Right lobe of liver (tissue), 6 donors: ENCODE data around the gene BHLHE40. TPM values are rescaled to one million over a fixed set of nuclear protein-coding genes. Genes with fewer than 3 reads are reported as not detected.

Source experiments
- ATAC-seq, 4 donors: fragments of 200-7000 bp; cut with Tn5 transposase; one replicate each; pipeline ENCODE4 v1.9.1; 2020; ENCODE audit warnings: mild to moderate bottlenecking in 4 of 4, moderate library complexity in 4 of 4
- DNase-seq, 3 donors: peaks; one replicate each; pipeline ENCODE4 v3.0.0-alpha.2; 2020
- H3K27ac ChIP-seq, 3 donors: fragments of 200-600 bp; one replicate each; pipeline ENCODE4 v1.8.0; 2022
- H3K27me3 ChIP-seq, 2 donors: fragments of 200-600 bp; one replicate each; pipeline ENCODE4 v1.8.0; 2022
- H3K36me3 ChIP-seq, 4 donors: fragments of 200-600 bp; sonication (generic) in 1 of 4; one replicate each; pipeline versions ENCODE4 v1.5.1 to v1.8.0; 2017 to 2022; ENCODE audit warnings: control low read depth in 1 of 4
- H3K4me1 ChIP-seq, 4 donors: fragments of 200-600 bp; sonication (generic) in 1 of 4; one replicate each; pipeline versions ENCODE4 v1.5.1 to v1.8.0; 2017 to 2022; ENCODE audit warnings: control low read depth in 1 of 4
- H3K4me3 ChIP-seq, 3 donors: fragments of 200-600 bp; one replicate each; pipeline ENCODE4 v1.8.0; 2022
- H3K9me3 ChIP-seq, 4 donors: fragments of 200-600 bp; sonication (generic) in 1 of 4; one replicate each; pipeline versions ENCODE4 v1.5.1 to v1.8.0; 2017 to 2022; ENCODE audit warnings: control low read depth in 1 of 4
- CTCF ChIP-seq, 4 donors: fragments of 200-600 bp in 3 of 4; fragments of 450-650 bp in 1 of 4; IDR thresholded peaks; one replicate each; pipeline versions ENCODE4 v1.5.1 to v1.8.0; 2016 to 2022; ENCODE audit warnings: antibody characterized with exemption in 4 of 4, mild to moderate bottlenecking in 2 of 4
- POLR2A ChIP-seq: fragments of 450-650 bp; IDR thresholded peaks from one replicate; pipeline ENCODE4 v1.6.1; 2017; ENCODE audit warnings: antibody characterized with exemption, mild to moderate bottlenecking
- WGBS: methylation state at CpG from one replicate; pipeline ENCODE4 v1.1.6; 2018; ENCODE audit warnings: low coverage, low lambda C conversion rate; ENCODE audit not compliant: insufficient coverage; ENCODE audit errors: missing lambda C conversion rate; 5-methylcytosine and 5-hydroxymethylcytosine counted together
- intact Hi-C, 2 donors: fragments of 100-400 bp; cut with DNase I; formaldehyde crosslinking; loops; one replicate each; pipeline versions ENCODE4 v1.11.2 to v1.14.1; 2022
- total RNA-seq, 6 experiments: library from RNA; depleted of rRNA in 2 of 6; stranded (reverse); fragments of >200 nt in 2 of 6; fragmentation: NEBNext Ultra II Directional in 3 of 6; extraction: Animal tissue kit (Norgen Biotek cat#: 25700) in 3 of 6; gene quantifications; one replicate each; pipeline versions ENCODE4 v1.1.0 to v1.2.4, GENCODE V29; 2016 to 2023
- donor health status: DM: no; HTN: yes; CAD: no.
- donor health status: DM: no; HTN: no; CAD: no.
- donor health status: DM: no; HTN: no; CAD: no.
- donor health status: DM: no; HTN: yes; CAD: no.
- donor health status: DM: no; HTN: yes; CAD: no.

Gene BHLHE40
- total RNA-seq, 6 experiments from 2014 or later, result 19.0 to 170 (median 57.7) TPM

- Histone ChIP-seq H3K9me3 (no peaks in the 10 kb centered on the region), H3K27me3 (no peaks in the 10 kb centered on the region), H3K27ac (peak overlapping the region; percentile 91 to 100 (median 100)), H3K4me1 (peaks cover 0 to 51% (median 15%) of the 10 kb centered on the region in 4 donors), H3K4me3 (peak overlapping the region; percentile 9 to 42 (median 35)), H3K36me3 (peaks cover 9 to 17% (median 12%) of the 10 kb centered on the region in 4 donors)
- DNase-seq (no peak), ATAC-seq (peak in 3 of 4 donors; percentile 1 to 15 (median 2))
- TF ChIP-seq POLR2A, result no peak
- no peak for TF ChIP-seq CTCF (IDR thresholded peaks at IDR 0.05)
- WGBS, result 6% methylated on average over 4 of the region's 13 CpGs
- intact Hi-C loops, result no loop called here
These were observed 7.0 kb downstream of the BHLHE40 start for GRCh38 chr3:4986175-4986781.

GRCh38 chr3:4986782-4987537 is 7.7 kb downstream of the BHLHE40 start:
- H3K27me3 ChIP-seq, result no peaks in the 10 kb centered on the region
- H3K4me1 ChIP-seq, result peaks cover 0 to 46% (median 15%) of the 10 kb centered on the region in 4 donors
- H3K4me3 ChIP-seq, result peak overlapping the region; percentile 9 to 42 (median 35)
- TF ChIP-seq CTCF (IDR thresholded peaks at IDR 0.05) (no peak), POLR2A (peak; percentile 81)
- H3K9me3 ChIP-seq, result no peaks in the 10 kb centered on the region
- WGBS, result 6% methylated on average over 16 of the region's 44 CpGs
- peak overlapping the region; percentile 91 to 100 (median 100) for H3K27ac ChIP-seq
- H3K36me3 ChIP-seq, result peaks cover 7 to 17% (median 9%) of the 10 kb centered on the region in 4 donors
- ATAC-seq, result peak; percentile 64 to 88 (median 82)
- intact Hi-C loops, result no loop called here
- peak; percentile 97 to 98 (median 98) for DNase-seq

GRCh38 chr3:4987538-4988296 is 8.5 kb downstream of the BHLHE40 start:
- intact Hi-C loops, result no loop called here
- DNase-seq, result no peak
- no peak for TF ChIP-seq CTCF (IDR thresholded peaks at IDR 0.05)
- no peak for TF ChIP-seq POLR2A
- peaks cover 0 to 38% (median 12%) of the 10 kb centered on the region in 4 donors for H3K4me1 ChIP-seq
- H3K27ac ChIP-seq, result peak overlapping the region; percentile 91 to 100 (median 100)
- no peak overlapping the region for H3K4me3 ChIP-seq
- ATAC-seq, result no peak
- no peaks in the 10 kb centered on the region for H3K9me3 ChIP-seq
- no peaks in the 10 kb centered on the region for H3K27me3 ChIP-seq
- WGBS, result 64% methylated on average over 4 of the region's 6 CpGs
- peaks cover 2 to 10% (median 7%) of the 10 kb centered on the region in 4 donors for H3K36me3 ChIP-seq

GRCh38 chr3:4988983-4989834 is 10.0 kb downstream of the BHLHE40 start:
- Histone ChIP-seq H3K9me3 (no peaks in the 10 kb centered on the region), H3K36me3 (peaks cover 0 to 1% (median 0%) of the 10 kb centered on the region in 4 donors), H3K27me3 (no peaks in the 10 kb centered on the region), H3K4me3 (no peak overlapping the region), H3K27ac (no peak overlapping the region), H3K4me1 (peaks cover 0 to 25% (median 10%) of the 10 kb centered on the region in 4 donors)
- intact Hi-C loops, result no loop called here
- ATAC-seq, result no peak
- TF ChIP-seq POLR2A (no peak), CTCF (IDR thresholded peaks at IDR 0.05) (no peak)
- DNase-seq, result no peak
- WGBS, result 74% methylated on average over 2 of the region's 13 CpGs
